DND-41 (cell line): ENCODE measurements around the gene PLD1.

ENCODE experiments used
- EZH2 ChIP-seq: IDR thresholded peaks from 3 replicates; pipeline ENCODE4 v1.6.1; 2012; ENCODE audit warnings: borderline replicate concordance, low read depth, mild to moderate bottlenecking, moderate library complexity, low read length, inconsistent platforms; ENCODE audit not compliant: severe bottlenecking
- TF ChIP-seq, protein P1 (sequence below): IDR thresholded peaks from 2 replicates; pipeline ENCODE4 v1.5.1; 2012; ENCODE audit warnings: borderline replicate concordance, low read length, moderate library complexity, mild to moderate bottlenecking; ENCODE audit not compliant: poor library complexity, severe bottlenecking; ENCODE audit errors: extremely low read depth

DNA sequence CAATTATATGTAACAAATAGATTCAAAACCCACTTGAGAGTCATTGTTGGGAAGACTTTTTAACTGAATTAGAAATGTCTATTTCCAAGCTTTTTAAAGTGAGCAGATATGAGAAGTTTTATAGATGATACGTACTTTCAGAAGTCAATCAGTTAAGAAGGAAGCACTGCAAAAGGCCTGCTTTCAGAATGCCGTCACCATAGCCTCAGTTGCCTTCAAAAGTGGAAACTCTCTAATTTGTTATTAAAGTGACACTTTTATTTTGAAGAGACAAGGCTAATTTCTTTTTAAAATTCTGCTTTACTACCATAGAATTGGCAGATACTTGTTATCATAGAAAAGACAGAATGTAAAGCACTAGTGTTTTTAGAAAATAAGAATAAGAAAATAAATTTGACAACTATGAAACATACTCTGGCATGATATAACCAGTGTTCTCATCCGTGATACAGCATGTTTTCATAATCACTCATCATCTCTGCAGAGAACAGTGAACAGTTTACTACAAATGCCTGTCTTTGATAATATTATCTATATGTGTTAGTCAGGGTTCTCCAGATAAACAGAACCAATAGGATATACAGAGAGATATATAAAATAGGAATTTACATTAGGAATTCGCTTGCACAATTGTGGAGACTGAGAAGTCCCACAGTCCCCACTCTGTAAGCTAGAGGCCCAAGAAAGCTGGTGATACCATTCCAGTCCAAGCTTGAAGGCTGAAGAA, 7.0 kb upstream of the PLD1 start:
- TF ChIP-seq, protein P1, sequence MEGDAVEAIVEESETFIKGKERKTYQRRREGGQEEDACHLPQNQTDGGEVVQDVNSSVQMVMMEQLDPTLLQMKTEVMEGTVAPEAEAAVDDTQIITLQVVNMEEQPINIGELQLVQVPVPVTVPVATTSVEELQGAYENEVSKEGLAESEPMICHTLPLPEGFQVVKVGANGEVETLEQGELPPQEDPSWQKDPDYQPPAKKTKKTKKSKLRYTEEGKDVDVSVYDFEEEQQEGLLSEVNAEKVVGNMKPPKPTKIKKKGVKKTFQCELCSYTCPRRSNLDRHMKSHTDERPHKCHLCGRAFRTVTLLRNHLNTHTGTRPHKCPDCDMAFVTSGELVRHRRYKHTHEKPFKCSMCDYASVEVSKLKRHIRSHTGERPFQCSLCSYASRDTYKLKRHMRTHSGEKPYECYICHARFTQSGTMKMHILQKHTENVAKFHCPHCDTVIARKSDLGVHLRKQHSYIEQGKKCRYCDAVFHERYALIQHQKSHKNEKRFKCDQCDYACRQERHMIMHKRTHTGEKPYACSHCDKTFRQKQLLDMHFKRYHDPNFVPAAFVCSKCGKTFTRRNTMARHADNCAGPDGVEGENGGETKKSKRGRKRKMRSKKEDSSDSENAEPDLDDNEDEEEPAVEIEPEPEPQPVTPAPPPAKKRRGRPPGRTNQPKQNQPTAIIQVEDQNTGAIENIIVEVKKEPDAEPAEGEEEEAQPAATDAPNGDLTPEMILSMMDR = no peak
- no peak for TF ChIP-seq EZH2
